GM21381 (cell line): ENCODE results near the gene RNGTT.
"Not testable (repeated sequence)": the region's sequence is repeated elsewhere in the genome, so short reads cannot be mapped to it uniquely, and the experiment has no call there.

Experiments
- ATAC-seq: cut with Tn5 transposase; IDR thresholded peaks from one replicate; pipeline ENCODE4 v1.9.1; 2021; ENCODE audit warnings: mild to moderate bottlenecking, moderate library complexity; ENCODE audit not compliant: unreplicated experiment

Gene RNGTT

DNA sequence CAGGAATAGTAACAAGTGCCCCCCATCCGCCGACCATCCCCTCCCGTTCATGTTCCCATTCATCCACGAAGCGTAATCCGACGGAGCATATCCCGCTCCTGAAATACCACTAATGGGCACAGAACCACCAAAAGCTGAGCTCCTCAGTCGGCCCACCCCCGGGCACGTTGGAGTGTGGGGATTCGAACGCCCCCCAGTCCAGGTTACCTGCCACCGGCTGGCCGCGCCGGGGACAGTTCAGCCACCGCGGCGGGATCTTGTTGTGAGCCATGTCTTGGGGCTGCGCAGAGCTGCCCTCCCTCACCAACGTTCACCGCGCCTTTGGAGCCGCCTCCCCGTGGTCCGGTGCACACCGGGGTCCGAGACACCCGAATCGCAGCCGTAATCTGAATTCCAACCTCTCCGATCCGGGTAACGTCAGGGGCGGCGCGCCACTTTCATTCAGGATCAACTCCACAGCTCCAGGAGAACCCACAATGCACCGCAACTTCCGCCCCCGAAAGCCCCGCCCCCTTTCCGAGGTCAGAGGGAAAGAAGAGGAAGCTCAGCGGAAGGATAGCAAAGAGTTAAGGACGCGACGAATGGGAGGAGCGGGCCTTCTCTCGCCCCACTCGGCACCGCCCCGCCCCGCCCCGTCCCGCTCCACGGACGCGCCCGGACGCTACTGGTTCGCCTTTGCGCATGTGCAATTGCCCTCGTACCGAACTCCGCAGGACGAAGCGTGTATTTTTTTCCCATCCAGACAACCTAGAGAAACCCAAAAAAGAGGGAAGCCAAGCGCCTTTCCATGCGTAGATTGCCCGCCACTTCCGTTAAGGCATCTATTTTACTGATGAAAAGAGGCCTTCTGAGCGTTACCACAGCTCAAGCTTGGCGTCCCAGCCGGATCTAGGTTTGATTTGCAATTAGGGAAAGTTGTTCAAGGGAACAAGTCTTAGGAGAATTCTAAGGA lies at the start of gene RNGTT:
Gene RNGTT, minus strand, starts transcription at position 480 of the 952 bp plus-strand sequence. Its CDS starts 209 bp downstream, at position 271.
- ATAC-seq = peak; percentile 98

GRCh38 chr6:89011436-89011835 lies 48.0 kb upstream of the RNGTT start:
- no peak for ATAC-seq

- ATAC-seq = no peak
These were observed 47.4 kb upstream of the RNGTT start for GRCh38 chr6:89010825-89011224.

GRCh38 chr6:89009624-89010059 lies 46.2 kb upstream of the RNGTT start:
- ATAC-seq = no peak

DNA sequence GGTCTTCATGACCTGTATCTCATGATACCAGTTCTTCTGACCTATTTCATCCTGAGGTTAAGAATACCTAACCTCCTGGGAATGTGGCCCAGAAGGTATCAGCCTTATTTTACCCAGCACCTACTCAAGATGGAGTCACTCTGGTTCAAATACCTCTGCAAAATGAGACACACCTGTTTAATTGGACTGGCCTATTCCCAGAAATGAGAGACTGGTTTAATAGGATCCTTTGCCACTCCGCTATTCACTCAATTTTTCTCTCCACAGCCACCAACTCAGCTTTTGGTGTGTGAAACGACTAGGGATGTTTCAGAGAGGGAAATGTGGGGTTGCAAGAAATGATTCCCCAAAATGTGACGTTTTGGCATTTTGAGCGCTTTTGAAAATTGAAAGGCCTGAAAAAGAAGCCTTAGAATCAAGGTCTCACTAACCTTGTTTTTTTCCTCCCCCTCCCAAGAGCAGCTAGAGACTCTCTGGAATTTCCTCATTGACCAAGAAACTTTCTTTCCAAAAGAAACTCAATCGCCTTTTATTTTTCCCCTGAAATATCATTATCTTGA lies 45.5 kb upstream of the RNGTT start:
- ATAC-seq = no peak

DNA sequence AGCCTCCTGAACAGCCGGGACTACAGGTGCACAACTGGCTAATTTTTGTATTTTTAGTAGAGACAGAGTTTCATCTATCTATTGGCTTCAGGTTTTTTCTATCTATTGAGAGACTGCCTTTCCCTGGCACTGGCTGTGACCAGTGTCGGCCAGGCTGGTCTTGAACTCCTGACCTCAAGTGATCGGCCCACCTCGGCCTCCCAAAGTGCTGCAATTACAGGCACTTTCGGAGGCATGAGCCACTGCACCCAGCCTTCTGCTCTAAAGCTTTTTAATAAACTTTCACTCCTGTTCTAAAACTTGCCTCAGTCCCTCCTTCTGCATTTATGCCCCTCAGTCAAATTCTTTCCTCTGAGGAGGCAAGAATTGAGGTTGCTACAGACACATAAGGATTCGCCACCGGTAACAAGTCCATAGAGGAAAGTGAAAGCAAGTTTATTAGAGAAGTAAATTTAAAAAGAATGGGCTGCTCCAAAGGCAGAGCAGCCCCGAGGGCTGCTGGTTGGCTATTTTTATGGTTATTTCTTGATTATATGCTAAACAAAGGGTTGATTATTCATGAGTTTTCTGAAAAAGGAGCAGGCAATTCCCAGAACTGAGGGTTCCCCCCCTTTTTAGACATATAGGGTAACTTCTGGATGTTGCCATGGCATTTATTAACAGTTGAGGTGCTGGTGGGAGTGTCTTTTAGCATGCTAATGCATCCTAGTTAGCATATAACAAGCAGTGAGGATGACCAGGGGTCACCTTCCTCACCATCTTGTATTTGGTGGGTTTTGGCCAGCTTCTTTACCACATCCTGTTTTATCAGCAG lies 44.8 kb upstream of the RNGTT start:
- no peak for ATAC-seq

DNA sequence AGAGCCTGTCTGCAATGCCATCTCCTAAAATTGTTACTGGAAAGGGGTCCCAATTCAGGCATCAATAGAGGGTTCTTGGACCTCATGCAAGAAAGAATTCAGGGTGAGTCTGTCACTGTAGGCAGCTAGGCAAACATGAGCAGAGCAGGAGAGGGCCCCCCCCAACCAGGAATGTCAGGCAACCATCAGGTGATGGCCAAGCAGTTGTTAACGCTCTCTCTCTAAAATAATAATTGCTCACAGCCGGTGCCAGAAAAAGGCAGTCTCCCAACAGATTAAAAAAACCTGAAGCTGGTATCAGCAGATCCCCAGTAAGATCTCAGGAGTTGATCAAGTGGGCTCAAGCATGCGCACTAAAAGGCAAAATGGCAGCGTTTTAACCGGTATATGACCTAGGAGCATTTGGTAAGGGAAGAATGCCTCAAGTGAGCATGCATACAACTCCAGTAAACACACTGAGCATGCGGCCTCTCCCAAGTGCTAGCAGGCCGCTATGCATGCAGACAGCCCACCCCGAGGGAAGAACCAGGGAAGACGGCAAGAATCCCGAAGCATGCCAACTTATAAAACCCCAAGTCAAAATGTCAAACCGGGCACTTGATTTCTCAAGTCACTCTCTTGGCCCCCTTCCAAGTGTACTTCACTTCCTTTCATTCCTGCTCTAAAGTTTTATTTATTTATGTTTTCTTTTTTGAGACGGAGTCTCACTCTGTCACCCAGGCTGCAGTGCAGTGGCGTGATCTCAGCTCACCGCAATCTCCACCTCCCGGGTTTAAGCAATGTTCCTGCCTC lies 44.0 kb upstream of the RNGTT start:
- ATAC-seq = no peak

DNA sequence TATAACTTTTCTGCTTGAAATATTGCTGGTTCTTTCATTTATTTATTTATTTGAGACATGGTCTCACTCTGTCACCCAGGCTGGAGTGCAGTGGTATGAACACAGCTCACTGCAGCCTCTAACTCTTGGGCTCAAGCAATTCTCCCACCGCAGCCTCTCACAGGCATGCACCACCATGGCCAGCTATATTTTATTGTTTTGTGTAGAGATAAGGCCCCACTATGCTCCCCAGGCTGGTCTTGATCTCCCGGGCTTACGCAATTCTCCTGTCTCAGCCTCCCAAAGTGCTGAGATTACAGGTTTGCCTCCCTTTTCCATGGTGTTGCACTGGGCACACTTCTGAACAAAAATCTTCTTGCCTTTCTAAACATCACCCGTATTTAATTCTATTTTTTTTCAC lies 39.1 kb upstream of the RNGTT start:
- ATAC-seq = no peak

DNA sequence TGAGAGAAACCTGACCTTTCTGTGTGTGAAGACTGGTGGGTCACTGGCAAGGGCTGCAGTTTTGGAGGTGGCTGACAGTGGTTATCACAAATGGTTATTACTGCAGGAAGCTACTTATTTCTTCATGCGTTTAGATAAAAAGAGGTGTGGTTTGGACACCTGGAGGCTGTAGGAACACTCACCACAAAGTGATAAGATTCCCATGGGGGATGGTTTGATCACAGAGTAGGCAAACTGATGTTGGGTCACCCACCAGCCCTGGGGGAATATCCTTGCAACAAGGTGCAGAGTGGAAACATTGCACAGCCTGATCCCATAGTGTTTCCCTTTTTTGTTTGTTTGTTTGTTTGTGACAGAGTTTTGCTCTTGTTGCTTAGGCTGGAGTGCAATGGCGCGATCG lies 33.9 kb upstream of the RNGTT start:
- ATAC-seq = no peak

- ATAC-seq = no peak
These were observed 29.5 kb upstream of the RNGTT start for GRCh38 chr6:88992741-88993552.

DNA sequence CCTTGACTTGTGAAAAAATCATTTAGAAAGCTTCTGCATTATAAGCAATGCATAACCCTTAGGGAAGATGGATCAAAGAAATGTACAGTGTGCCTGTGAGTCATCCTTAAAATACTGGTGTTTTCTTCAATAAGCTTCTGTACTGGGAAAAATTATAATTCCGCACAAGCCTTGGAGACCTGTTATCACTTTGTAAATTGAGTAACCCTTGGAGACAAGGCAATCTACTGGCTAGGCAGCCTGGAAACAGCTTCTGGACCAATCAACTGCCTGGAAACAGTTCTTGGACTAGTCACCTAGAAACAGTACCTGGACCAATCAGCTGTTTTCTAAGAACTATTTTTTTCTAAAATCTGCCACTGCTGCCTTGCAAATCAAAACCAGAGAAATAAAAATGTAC lies 25.8 kb upstream of the RNGTT start:
- ATAC-seq = no peak

DNA sequence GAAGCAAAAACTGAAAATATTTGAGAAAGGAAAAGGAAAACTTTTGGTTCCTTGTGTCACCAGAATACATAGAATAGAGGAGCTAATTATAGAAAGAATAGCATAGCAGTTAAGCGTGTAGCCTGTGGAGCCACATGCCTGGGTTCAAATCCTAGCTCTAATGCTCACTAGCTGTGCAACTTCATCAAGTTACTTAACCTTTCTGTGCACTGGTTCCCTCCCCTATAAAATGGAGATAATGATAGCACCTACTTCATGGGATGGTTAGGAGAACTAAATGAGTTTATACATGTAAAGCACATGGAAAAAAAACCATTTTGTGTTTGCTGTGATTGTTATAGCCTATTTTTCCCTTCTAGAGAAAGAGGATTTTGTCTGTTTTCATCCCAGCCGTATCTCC lies 24.5 kb upstream of the RNGTT start:
- ATAC-seq = no peak

GRCh38 chr6:88985901-88986300 lies 22.5 kb upstream of the RNGTT start:
- ATAC-seq = no peak

- ATAC-seq = no peak
These were observed 21.2 kb upstream of the RNGTT start for GRCh38 chr6:88984606-88985005.

- ATAC-seq = no peak
These were observed 20.7 kb upstream of the RNGTT start for GRCh38 chr6:88984152-88984551.

GRCh38 chr6:88983532-88983931 lies 20.1 kb upstream of the RNGTT start:
- ATAC-seq = no peak

- not testable (repeated sequence) for ATAC-seq
These were observed 19.7 kb upstream of the RNGTT start for GRCh38 chr6:88983129-88983528.

DNA sequence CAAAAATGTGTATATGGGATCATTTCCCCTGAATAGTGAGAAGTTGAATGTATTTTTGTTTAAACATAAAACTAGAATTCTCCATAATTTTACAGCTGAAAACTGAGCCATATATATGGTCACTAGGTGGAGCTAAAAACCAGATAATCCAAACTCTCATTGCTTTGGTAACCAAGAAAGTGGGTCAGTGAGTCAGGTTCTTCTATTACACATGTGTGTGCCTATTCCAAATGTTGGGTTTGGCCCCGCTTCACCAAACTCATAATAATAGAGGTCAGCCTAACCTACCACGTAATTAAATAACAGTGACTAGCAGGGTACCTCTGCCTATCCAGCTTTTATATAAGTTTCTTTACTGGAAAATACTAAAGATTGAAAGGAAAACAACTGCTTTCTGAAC lies 19.3 kb upstream of the RNGTT start:
- no peak for ATAC-seq

GRCh38 chr6:88975369-88975768 lies 12.0 kb upstream of the RNGTT start:
- ATAC-seq = no peak
